Adrenal gland (tissue), 12 donors: ENCODE results near the gene PCDHAC2. TPM values are rescaled to one million over a fixed set of nuclear protein-coding genes. Genes with fewer than 3 reads are reported as not detected.

ENCODE experiments used
- DNase-seq, 7 donors: peaks; one replicate each; pipeline ENCODE4 v3.0.0-alpha.2; 2019 to 2020
- H3K27ac ChIP-seq, 5 donors: fragments of 200-600 bp; sonication (generic) in 4 of 5; 1 replicate in 3 of 5; 2 replicates in 2 of 5; pipeline versions ENCODE4 v1.5.1 to v1.8.0; 2016 to 2020; ENCODE audit warnings: mild to moderate bottlenecking in 1 of 5
- H3K27me3 ChIP-seq: fragments of 200-600 bp; 2 replicates; pipeline ENCODE4 v1.8.0; 2021
- H3K36me3 ChIP-seq, 2 donors: fragments of 200-600 bp; replicated peaks in 1 of 2; 1 replicate in 1 of 2; 2 replicates in 1 of 2; pipeline versions ENCODE4 v1.5.1 to v1.8.0; 2018 to 2022
- H3K4me1 ChIP-seq, 2 donors: fragments of 200-600 bp; replicated peaks in 1 of 2; 1 replicate in 1 of 2; 2 replicates in 1 of 2; pipeline versions ENCODE4 v1.5.1 to v1.8.0; 2018 to 2021
- H3K4me3 ChIP-seq, 4 donors: fragments of 200-600 bp; sonication (generic) in 3 of 4; one replicate each; pipeline ENCODE4 v1.5.1; 2016 to 2018
- H3K9me3 ChIP-seq, 3 donors: fragments of 200-600 bp; sonication (generic) in 1 of 3; replicated peaks in 1 of 3; 1 replicate in 2 of 3; 2 replicates in 1 of 3; pipeline versions ENCODE4 v1.5.1 to v1.8.0; 2016 to 2021
- CTCF ChIP-seq, 6 experiments: fragments of 450-650 bp in 4 of 6; fragments of 200-600 bp in 2 of 6; sonication (generic) in 1 of 6; IDR thresholded peaks; 1 replicate in 5 of 6; 2 replicates in 1 of 6; pipeline versions ENCODE4 v1.5.1 to v1.8.0; 2016 to 2021; ENCODE audit warnings: antibody characterized with exemption in 6 of 6, mild to moderate bottlenecking in 2 of 6, moderate library complexity in 1 of 6
- POLR2A ChIP-seq, 2 donors: fragments of 450-650 bp; IDR thresholded peaks; one replicate each; pipeline ENCODE4 v1.6.1; 2017; ENCODE audit warnings: antibody characterized with exemption in 2 of 2, mild to moderate bottlenecking in 2 of 2, moderate library complexity in 1 of 2
- WGBS, 4 donors: extraction: QIAGEN DNeasy Blood & Tissue Kit in 2 of 4; methylation state at CpG; one replicate each; pipeline versions ENCODE4 v1.1.5 to v1.1.7; 2013 to 2017; 5-methylcytosine and 5-hydroxymethylcytosine counted together
- intact Hi-C, 2 donors: fragments of 100-400 bp; cut with DNase I; formaldehyde crosslinking; loops; one replicate each; pipeline versions ENCODE4 v1.14.1 to v1.15.0; 2022 to 2023
- polyA plus RNA-seq, 3 donors: library from polyadenylated mRNA; stranded (reverse); fragments of 200-250 nt in 2 of 3; fragments of 350-450 nt in 1 of 3; fragmentation: Illumina TruSeq in 1 of 3; extraction: RNeasy Lipid Tissue Mini Kit (QIAGEN cat#74804) in 1 of 3; gene quantifications; one replicate each; pipeline ENCODE4 v1.2.3, GENCODE V29; 2013 to 2014
- small RNA-seq, 2 donors: library from RNA; depleted of rRNA; stranded (forward); fragments of <200 nt; gene quantifications; one replicate each; pipeline ENCODE3, GENCODE V24; 2016
- total RNA-seq, 9 donors: library from RNA; depleted of rRNA in 4 of 9; stranded (reverse); fragments of >200 nt in 4 of 9; fragments of 120-200 nt in 1 of 9; fragmentation: NEBNext Ultra II Directional in 1 of 9; extraction: Animal tissue kit (Norgen Biotek cat#: 25700) in 1 of 9; gene quantifications; one replicate each; pipeline versions ENCODE4 v1.1.0 to v1.2.4, GENCODE V29; 2013 to 2023
- donor health status: healthy with polysubstance abuse.
- donor health status: Bipolar disorder and iron deficiency.
- donor health status: DM: yes; HTN: yes; CAD: no.
- donor health status: DM: no; HTN: no; CAD: no.
- donor health status: DM: no; HTN: no; CAD: no.
- donor health status: DM: yes; HTN: yes; CAD: no.

Gene PCDHAC2
- total and polyA plus RNA-seq, 12 donors = 0.07 to 6.5 (median 1.1) TPM

- H3K27ac ChIP-seq = no peak overlapping the region
- 42 to 60% (median 49%) methylated on average over 12 of the region's 12 CpGs for WGBS, 4 donors
- TF ChIP-seq CTCF (IDR thresholded peaks at IDR 0.05) (no peak), POLR2A (IDR thresholded peaks at IDR 0.05) (no peak)
- H3K4me3 ChIP-seq = no peak overlapping the region
- H3K36me3 ChIP-seq = no peaks in the 10 kb centered on the region
- intact Hi-C loops = no loop called here
- H3K27me3 ChIP-seq = no peaks in the 10 kb centered on the region
- H3K4me1 ChIP-seq = no peaks in the 10 kb centered on the region
- no peak for DNase-seq
- no peaks in the 10 kb centered on the region for H3K9me3 ChIP-seq
Observed at GRCh38 chr5:141010047-141010793, 43.9 kb downstream of the PCDHAC2 start.

GRCh38 chr5:141017943-141018342 lies 51.7 kb downstream of the PCDHAC2 start:
- Histone ChIP-seq H3K9me3 (no peaks in the 10 kb centered on the region), H3K4me3 (no peak overlapping the region), H3K4me1 (no peaks in the 10 kb centered on the region), H3K36me3 (no peaks in the 10 kb centered on the region), H3K27ac (no peak overlapping the region), H3K27me3 (no peaks in the 10 kb centered on the region)
- no peak for TF ChIP-seq POLR2A (IDR thresholded peaks at IDR 0.05)
- intact Hi-C loops = no loop called here
- no peak for DNase-seq

Small RNAs within 50 kb of the gene (small RNA-seq; reads per million reads assigned to genes)
- 0 reads per million in 2 donors for gene AC010223.1

Other genes with a start within 250 kb of the PCDHAC2 start
- gene PCDHA1, start 180.3 kb upstream of the PCDHAC2 start, total RNA-seq = under 1 TPM in 4 of 9 donors, not detected in 5; 0.07 to 0.20 (median 0.12) TPM
- gene PCDHA1, start 180.3 kb upstream of the PCDHAC2 start, polyA plus RNA-seq = under 1 TPM; 0.05 to 0.08 (median 0.07) TPM
- gene PCDHA2, start 171.6 kb upstream of the PCDHAC2 start, total RNA-seq = under 1 TPM in 4 of 9 donors, not detected in 5; 0.12 to 0.28 (median 0.21) TPM
- gene PCDHA2, start 171.6 kb upstream of the PCDHAC2 start, polyA plus RNA-seq = under 1 TPM in 2 of 3 donors, not detected in 1; 0.03 to 0.09 TPM
- gene PCDHA3, start 165.4 kb upstream of the PCDHAC2 start, total RNA-seq = 1 to 10 TPM in 1 of 9 donors, under 1 TPM in 6, not detected in 2; 0.10 to 1.4 (median 0.31) TPM
- 1 to 10 TPM in 1 of 3 donors, under 1 TPM in 2; 0.16 to 1.1 (median 0.24) TPM for gene PCDHA3, start 165.4 kb upstream of the PCDHAC2 start, polyA plus RNA-seq
- under 1 TPM; 0.04 to 0.96 (median 0.28) TPM for gene PCDHA4, start 159.4 kb upstream of the PCDHAC2 start, total RNA-seq
- under 1 TPM; 0.08 to 0.33 (median 0.10) TPM for gene PCDHA4, start 159.4 kb upstream of the PCDHAC2 start, polyA plus RNA-seq
- gene PCDHA5, start 144.9 kb upstream of the PCDHAC2 start, total RNA-seq = under 1 TPM in 7 of 9 donors, not detected in 2; 0.11 to 0.67 (median 0.17) TPM
- gene PCDHA5, start 144.9 kb upstream of the PCDHAC2 start, polyA plus RNA-seq = under 1 TPM; 0.07 to 0.62 (median 0.24) TPM
- 1 to 10 TPM in 1 of 9 donors, under 1 TPM in 7, not detected in 1; 0.14 to 1.1 (median 0.48) TPM for gene PCDHA6, start 138.5 kb upstream of the PCDHAC2 start, total RNA-seq
- gene PCDHA6, start 138.5 kb upstream of the PCDHAC2 start, polyA plus RNA-seq = under 1 TPM; 0.20 to 0.97 (median 0.32) TPM
- gene PCDHA7, start 132.2 kb upstream of the PCDHAC2 start, total RNA-seq = 1 to 10 TPM in 1 of 9 donors, under 1 TPM in 6, not detected in 2; 0.22 to 1.2 (median 0.35) TPM
- gene PCDHA7, start 132.2 kb upstream of the PCDHAC2 start, polyA plus RNA-seq = under 1 TPM; 0.16 to 0.20 (median 0.20) TPM
- gene PCDHA8, start 125.3 kb upstream of the PCDHAC2 start, total RNA-seq = under 1 TPM in 3 of 9 donors, not detected in 6; 0.14 to 0.18 (median 0.17) TPM
- gene PCDHA8, start 125.3 kb upstream of the PCDHAC2 start, polyA plus RNA-seq = under 1 TPM; 0.03 to 0.16 (median 0.09) TPM
- under 1 TPM in 7 of 9 donors, not detected in 2; 0.04 to 0.39 (median 0.18) TPM for gene PCDHA9, start 118.1 kb upstream of the PCDHAC2 start, total RNA-seq
- not detected for gene PCDHA9, start 118.1 kb upstream of the PCDHAC2 start, polyA plus RNA-seq
- gene PCDHA10, start 110.6 kb upstream of the PCDHAC2 start, total RNA-seq = 1 to 10 TPM in 3 of 9 donors, under 1 TPM in 6; 0.17 to 1.8 (median 0.48) TPM
- under 1 TPM; under 0.01 to 0.81 (median 0.32) TPM for gene PCDHA10, start 110.6 kb upstream of the PCDHAC2 start, polyA plus RNA-seq
- 1 to 10 TPM in 1 of 9 donors, under 1 TPM in 7, not detected in 1; 0.07 to 1.5 (median 0.35) TPM for gene PCDHA11, start 97.5 kb upstream of the PCDHAC2 start, total RNA-seq
- gene PCDHA11, start 97.5 kb upstream of the PCDHAC2 start, polyA plus RNA-seq = under 1 TPM in 2 of 3 donors, not detected in 1; 0.48 to 0.51 TPM
- 1 to 10 TPM in 3 of 9 donors, under 1 TPM in 6; 0.25 to 1.9 (median 0.55) TPM for gene PCDHA12, start 91.2 kb upstream of the PCDHAC2 start, total RNA-seq
- under 1 TPM; 0.17 to 0.32 (median 0.20) TPM for gene PCDHA12, start 91.2 kb upstream of the PCDHAC2 start, polyA plus RNA-seq
- gene PCDHA13, start 84.4 kb upstream of the PCDHAC2 start, total RNA-seq = under 1 TPM in 8 of 9 donors, not detected in 1; 0.12 to 0.98 (median 0.55) TPM
- under 1 TPM; 0.13 to 0.32 (median 0.26) TPM for gene PCDHA13, start 84.4 kb upstream of the PCDHAC2 start, polyA plus RNA-seq
- 1 to 10 TPM in 2 of 9 donors, under 1 TPM in 7; 0.29 to 1.4 (median 0.70) TPM for gene PCDHAC1, start 40.2 kb upstream of the PCDHAC2 start, total RNA-seq
- gene PCDHAC1, start 40.2 kb upstream of the PCDHAC2 start, polyA plus RNA-seq = under 1 TPM; 0.10 to 0.81 (median 0.16) TPM
- under 1 TPM in 4 of 9 donors, not detected in 5; under 0.01 to 0.07 (median 0.02) TPM for gene PCDHB1, start 84.9 kb downstream of the PCDHAC2 start, total RNA-seq
- gene PCDHB1, start 84.9 kb downstream of the PCDHAC2 start, polyA plus RNA-seq = under 1 TPM in 1 of 3 donors, not detected in 2; 0.11 TPM
- 1 to 10 TPM in 7 of 9 donors, under 1 TPM in 2; 0.65 to 2.8 (median 1.5) TPM for gene PCDHB2, start 128.1 kb downstream of the PCDHAC2 start, total RNA-seq
- gene PCDHB2, start 128.1 kb downstream of the PCDHAC2 start, polyA plus RNA-seq = under 1 TPM; 0.24 to 0.79 (median 0.44) TPM
- 1 to 10 TPM in 6 of 9 donors, under 1 TPM in 3; 0.35 to 2.2 (median 1.2) TPM for gene PCDHB3, start 134.0 kb downstream of the PCDHAC2 start, total RNA-seq
- gene PCDHB3, start 134.0 kb downstream of the PCDHAC2 start, polyA plus RNA-seq = 1 to 10 TPM in 1 of 3 donors, under 1 TPM in 2; 0.20 to 1.4 (median 0.32) TPM
- gene PCDHB4, start 155.3 kb downstream of the PCDHAC2 start, total RNA-seq = 1 to 10 TPM in 8 of 9 donors, under 1 TPM in 1; 0.44 to 2.3 (median 1.7) TPM
- gene PCDHB4, start 155.3 kb downstream of the PCDHAC2 start, polyA plus RNA-seq = 1 to 10 TPM in 1 of 3 donors, under 1 TPM in 2; 0.56 to 1.8 (median 0.88) TPM
- 10 to 100 TPM in 1 of 9 donors, 1 to 10 TPM in 8; 1.1 to 10.7 (median 4.7) TPM for gene PCDHB5, start 168.7 kb downstream of the PCDHAC2 start, total RNA-seq
- gene PCDHB5, start 168.7 kb downstream of the PCDHAC2 start, polyA plus RNA-seq = 1 to 10 TPM; 1.0 to 4.5 (median 1.6) TPM
- gene PCDHB6, start 183.6 kb downstream of the PCDHAC2 start, total RNA-seq = 1 to 10 TPM in 2 of 9 donors, under 1 TPM in 7; 0.23 to 1.1 (median 0.83) TPM
- gene PCDHB6, start 183.6 kb downstream of the PCDHAC2 start, polyA plus RNA-seq = under 1 TPM; 0.30 to 0.73 (median 0.48) TPM
- gene PCDHB7, start 206.2 kb downstream of the PCDHAC2 start, total RNA-seq = 1 to 10 TPM in 6 of 9 donors, under 1 TPM in 3; 0.44 to 2.9 (median 1.6) TPM
- under 1 TPM; 0.32 to 0.92 (median 0.37) TPM for gene PCDHB7, start 206.2 kb downstream of the PCDHAC2 start, polyA plus RNA-seq
- 1 to 10 TPM in 4 of 9 donors, under 1 TPM in 5; 0.28 to 3.7 (median 0.99) TPM for gene PCDHB8, start 211.3 kb downstream of the PCDHAC2 start, total RNA-seq
- 1 to 10 TPM in 1 of 3 donors, under 1 TPM in 2; 0.03 to 1.3 (median 0.48) TPM for gene PCDHB8, start 211.3 kb downstream of the PCDHAC2 start, polyA plus RNA-seq
- 1 to 10 TPM in 7 of 9 donors, under 1 TPM in 2; 0.39 to 3.3 (median 1.5) TPM for gene PCDHB16, start 215.9 kb downstream of the PCDHAC2 start, total RNA-seq
- 1 to 10 TPM in 1 of 3 donors, under 1 TPM in 2; 0.67 to 1.4 (median 0.72) TPM for gene PCDHB16, start 215.9 kb downstream of the PCDHAC2 start, polyA plus RNA-seq
- gene PCDHB9, start 220.7 kb downstream of the PCDHAC2 start, total RNA-seq = 1 to 10 TPM in 3 of 9 donors, under 1 TPM in 6; 0.28 to 2.2 (median 0.52) TPM
- 1 to 10 TPM in 1 of 3 donors, under 1 TPM in 2; 0.27 to 1.3 (median 0.80) TPM for gene PCDHB9, start 220.7 kb downstream of the PCDHAC2 start, polyA plus RNA-seq
- gene PCDHB10, start 225.9 kb downstream of the PCDHAC2 start, total RNA-seq = 1 to 10 TPM in 3 of 9 donors, under 1 TPM in 6; 0.18 to 2.3 (median 0.61) TPM
- gene PCDHB10, start 225.9 kb downstream of the PCDHAC2 start, polyA plus RNA-seq = 1 to 10 TPM in 1 of 3 donors, under 1 TPM in 2; 0.81 to 3.0 (median 0.88) TPM
- 1 to 10 TPM in 7 of 9 donors, under 1 TPM in 2; 0.12 to 7.1 (median 2.5) TPM for gene PCDHB11, start 233.2 kb downstream of the PCDHAC2 start, total RNA-seq
- under 1 TPM; 0.48 to 0.81 (median 0.67) TPM for gene PCDHB11, start 233.2 kb downstream of the PCDHAC2 start, polyA plus RNA-seq
- 1 to 10 TPM in 7 of 9 donors, under 1 TPM in 2; 0.50 to 3.4 (median 1.5) TPM for gene PCDHB12, start 242.2 kb downstream of the PCDHAC2 start, total RNA-seq
- under 1 TPM; 0.40 to 0.97 (median 0.47) TPM for gene PCDHB12, start 242.2 kb downstream of the PCDHAC2 start, polyA plus RNA-seq
- gene PCDHB13, start 247.4 kb downstream of the PCDHAC2 start, total RNA-seq = 1 to 10 TPM in 8 of 9 donors, under 1 TPM in 1; 0.72 to 7.2 (median 5.9) TPM
- gene PCDHB13, start 247.4 kb downstream of the PCDHAC2 start, polyA plus RNA-seq = 1 to 10 TPM; 1.3 to 5.4 (median 1.3) TPM